HepG2 (cell line): ENCODE measurements around the gene COPA. TPM values are rescaled to one million over a fixed set of nuclear protein-coding genes. Genes with fewer than 3 reads are reported as not detected.

Source experiments
- ARNT ChIP-seq: fragments of 450-650 bp; IDR thresholded peaks from 2 replicates; pipeline ENCODE4 v1.6.1; 2017
- BORCS8-MEF2B ChIP-seq: sonication (generic); formaldehyde crosslinking; IDR thresholded peaks from 2 replicates; pipeline ENCODE4 v1.8.0; 2022; ENCODE audit warnings: mild to moderate bottlenecking, missing genetic modification reagents
- CC2D1A ChIP-seq: sonication (generic); formaldehyde crosslinking; IDR thresholded peaks from 2 replicates; pipeline ENCODE4 v1.8.1; 2023; ENCODE audit warnings: mild to moderate bottlenecking, missing genetic modification reagents
- CEBPG ChIP-seq: IDR thresholded peaks from 2 replicates; pipeline ENCODE4 v1.6.1; 2016
- KLF16 ChIP-seq, 2 experiments: sonication (generic) in 1 of 2; formaldehyde crosslinking in 1 of 2; IDR thresholded peaks; 2 replicates each; pipeline versions ENCODE4 v1.6.1 to v1.8.0; 2016 to 2023; ENCODE audit warnings: missing genetic modification reagents in 2 of 2, missing compliant biosample characterization in 1 of 2
- LCORL ChIP-seq, 2 experiments: fragments of 450-650 bp in 1 of 2; sonication (generic) in 1 of 2; formaldehyde crosslinking in 1 of 2; IDR thresholded peaks; 2 replicates each; pipeline versions ENCODE4 v1.5.0 to v1.6.1; 2017 to 2020; ENCODE audit warnings: antibody characterized with exemption in 1 of 2, missing genetic modification reagents in 1 of 2
- NFKBIZ ChIP-seq: IDR thresholded peaks from 2 replicates; pipeline ENCODE4 v1.6.1; 2018; ENCODE audit warnings: missing genetic modification reagents, missing compliant biosample characterization
- POLR2AphosphoS5 ChIP-seq: IDR thresholded peaks from 2 replicates; pipeline ENCODE4 v1.6.1; 2012; ENCODE audit warnings: low read depth, low read length
- SMAD9 ChIP-seq: sonication (generic); formaldehyde crosslinking; IDR thresholded peaks from 2 replicates; pipeline ENCODE4 v1.5.1; 2020; ENCODE audit warnings: mild to moderate bottlenecking, missing genetic modification reagents
- STAT5B ChIP-seq: sonication (generic); formaldehyde crosslinking; IDR thresholded peaks from 2 replicates; pipeline ENCODE4 v1.4.0; 2020; ENCODE audit warnings: missing genetic modification reagents
- YEATS2 ChIP-seq: sonication (generic); formaldehyde crosslinking; IDR thresholded peaks from 2 replicates; pipeline ENCODE4 v1.4.0; 2020; ENCODE audit warnings: missing genetic modification reagents, borderline replicate concordance
- ZBTB21 ChIP-seq: sonication (generic); formaldehyde crosslinking; IDR thresholded peaks from 2 replicates; pipeline ENCODE4 v1.4.0; 2020; ENCODE audit warnings: missing genetic modification reagents
- ZFY ChIP-seq: sonication (generic); formaldehyde crosslinking; IDR thresholded peaks from 2 replicates; pipeline ENCODE4 v1.4.0; 2020; ENCODE audit warnings: missing genetic modification reagents
- ZNF138 ChIP-seq: sonication (generic); formaldehyde crosslinking; IDR thresholded peaks from 2 replicates; pipeline ENCODE4 v1.5.0; 2020; ENCODE audit warnings: mild to moderate bottlenecking, low read depth, missing genetic modification reagents
- ZNF263 ChIP-seq: sonication (generic); formaldehyde crosslinking; IDR thresholded peaks from 2 replicates; pipeline ENCODE4 v1.4.0; 2020; ENCODE audit warnings: missing genetic modification reagents
- ZNF292 ChIP-seq: sonication (generic); formaldehyde crosslinking; IDR thresholded peaks from 2 replicates; pipeline ENCODE4 v1.8.1; 2022; ENCODE audit warnings: mild to moderate bottlenecking, low read depth, missing genetic modification reagents, borderline replicate concordance
- ZNF460 ChIP-seq: sonication (generic); formaldehyde crosslinking; IDR thresholded peaks from 2 replicates; pipeline ENCODE4 v1.5.1; 2020; ENCODE audit warnings: missing genetic modification reagents, mild to moderate bottlenecking, borderline replicate concordance
- ZNF501 ChIP-seq: sonication (generic); formaldehyde crosslinking; IDR thresholded peaks from 2 replicates; pipeline ENCODE4 v1.5.1; 2020; ENCODE audit warnings: mild to moderate bottlenecking, moderate library complexity, missing genetic modification reagents
- ZNF589 ChIP-seq: sonication (generic); formaldehyde crosslinking; conservative IDR thresholded peaks from 2 replicates; pipeline ENCODE4 v1.8.0; 2022; ENCODE audit warnings: mild to moderate bottlenecking, moderate library complexity, missing genetic modification reagents
- ZNF615 ChIP-seq: sonication (generic); formaldehyde crosslinking; IDR thresholded peaks from 2 replicates; pipeline ENCODE4 v1.5.0; 2020; ENCODE audit warnings: mild to moderate bottlenecking, missing genetic modification reagents, borderline replicate concordance
- ZNF841 ChIP-seq: sonication (generic); formaldehyde crosslinking; IDR thresholded peaks from 2 replicates; pipeline ENCODE4 v1.8.1; 2023; ENCODE audit warnings: missing genetic modification reagents, borderline replicate concordance
- ZNF850 ChIP-seq: sonication (generic); formaldehyde crosslinking; conservative IDR thresholded peaks from 2 replicates; pipeline ENCODE4 v1.9.0; 2021; ENCODE audit warnings: mild to moderate bottlenecking, missing genetic modification reagents
- polyA plus RNA-seq, 8 experiments: library from polyadenylated mRNA; depleted of rRNA in 3 of 8; stranded (reverse) in 7 of 8; unstranded in 1 of 8; fragments of >200 nt; fragmentation: Illumina TruSeq in 4 of 8; extraction: Trizol in 4 of 8; gene quantifications; 2 replicates each; pipeline versions ENCODE4 v1.2.1 to v1.2.3, GENCODE V29; 2011 to 2016; ENCODE audit warnings: low read depth in 4 of 8, missing spikeins in 1 of 8, mixed read lengths in 1 of 8; ENCODE audit not compliant: insufficient read depth in 1 of 8
- total RNA-seq, 5 experiments: library from RNA; depleted of rRNA; stranded (reverse); fragments of >200 nt; fragmentation: Illumina TruSeq; extraction: Trizol; gene quantifications; 2 replicates each; pipeline ENCODE4 v1.2.3, GENCODE V29; 2016; ENCODE audit warnings: low read depth in 1 of 5
- TF ChIP-seq, protein P1 (sequence below): IDR thresholded peaks from 2 replicates; pipeline ENCODE4 v1.6.1; 2016; ENCODE audit warnings: mild to moderate bottlenecking, missing biosample characterization, missing genetic modification reagents
- TF ChIP-seq, protein P2 (sequence below): sonication (generic); formaldehyde crosslinking; IDR thresholded peaks from 2 replicates; pipeline ENCODE4 v1.4.0; 2020; ENCODE audit warnings: missing genetic modification reagents, borderline replicate concordance
- TF ChIP-seq, protein P3 (sequence below): sonication (generic); formaldehyde crosslinking; conservative IDR thresholded peaks from 2 replicates; pipeline ENCODE4 v1.8.1; 2023; ENCODE audit warnings: missing genetic modification reagents
- TF ChIP-seq, protein P4 (sequence below): sonication (generic); formaldehyde crosslinking; IDR thresholded peaks from 2 replicates; pipeline ENCODE4 v1.9.0; 2021; ENCODE audit warnings: missing genetic modification reagents, borderline replicate concordance

COPA gene
- total and polyA plus RNA-seq, 2 of the 13 experiments (the other 11 are each of a cell fraction or from before 2014, with no cell fraction given): 160 to 197 TPM

DNA sequence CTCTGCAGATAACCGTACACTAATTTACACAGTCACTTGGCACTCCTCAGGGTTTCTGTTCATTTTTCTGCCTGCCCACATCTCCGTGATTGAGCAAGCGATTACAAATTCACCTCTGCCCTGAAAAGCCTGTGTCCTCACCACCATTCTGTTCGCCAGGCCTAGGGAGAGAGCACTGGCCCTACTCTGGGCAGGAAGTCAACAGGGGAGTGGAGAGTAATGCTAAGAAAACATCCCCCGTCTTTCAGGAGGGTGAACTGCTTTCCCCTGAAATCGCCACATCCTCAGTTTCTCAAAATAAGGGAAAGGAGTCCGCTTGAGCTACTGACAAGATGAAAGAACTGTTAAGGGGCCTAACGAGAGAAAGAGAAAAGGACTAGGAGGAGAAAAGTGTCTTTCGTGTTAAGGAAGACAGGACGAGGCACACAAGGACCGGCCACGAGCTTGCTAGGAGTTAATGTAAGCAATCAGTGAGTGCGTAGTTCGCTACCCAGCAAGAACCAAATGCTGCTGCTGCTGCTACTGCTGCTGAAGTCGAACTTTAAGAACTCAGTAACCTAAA lies 58.7 kb downstream of the COPA start (continued):
- TF ChIP-seq ARNT: no peak
- TF ChIP-seq POLR2AphosphoS5: no peak
- TF ChIP-seq ZNF263 (CRISPR knock-in tag): 0 out of 2 replicates have a peak, but pooled peaks have one; percentile 24
- no peak for TF ChIP-seq ZNF841 (CRISPR knock-in tag)
- TF ChIP-seq ZNF292: no peak
- TF ChIP-seq ZNF138 (CRISPR knock-in tag): no peak
- no peak for TF ChIP-seq ZNF850 (CRISPR knock-in tag)
- TF ChIP-seq KLF16 (CRISPR knock-in tag; IDR thresholded peaks at IDR 0.05): no peak
- TF ChIP-seq LCORL (IDR thresholded peaks at IDR 0.05): no peak
- 0 out of 2 replicates have a peak, but pooled peaks have one; percentile 16 for TF ChIP-seq LCORL (CRISPR knock-in tag; IDR thresholded peaks at IDR 0.05)
- TF ChIP-seq, protein P1, sequence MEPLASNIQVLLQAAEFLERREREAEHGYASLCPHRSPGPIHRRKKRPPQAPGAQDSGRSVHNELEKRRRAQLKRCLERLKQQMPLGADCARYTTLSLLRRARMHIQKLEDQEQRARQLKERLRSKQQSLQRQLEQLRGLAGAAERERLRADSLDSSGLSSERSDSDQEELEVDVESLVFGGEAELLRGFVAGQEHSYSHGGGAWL (CRISPR knock-in tag): no peak
- no peak for TF ChIP-seq NFKBIZ (CRISPR knock-in tag)
- TF ChIP-seq ZNF589 (CRISPR knock-in tag): no peak
- TF ChIP-seq ZBTB21 (CRISPR knock-in tag): no peak
- no peak for TF ChIP-seq YEATS2 (CRISPR knock-in tag)
- TF ChIP-seq CC2D1A (CRISPR knock-in tag): no peak
- no peak for TF ChIP-seq BORCS8-MEF2B (CRISPR knock-in tag)
- TF ChIP-seq ZNF460 (CRISPR knock-in tag): no peak
- TF ChIP-seq ZNF501 (CRISPR knock-in tag): peak; percentile 32; the same call in 1 of the 2 replicates
- TF ChIP-seq SMAD9 (CRISPR knock-in tag): no peak
- TF ChIP-seq CEBPG: peak; percentile 61
- TF ChIP-seq, protein P2, sequence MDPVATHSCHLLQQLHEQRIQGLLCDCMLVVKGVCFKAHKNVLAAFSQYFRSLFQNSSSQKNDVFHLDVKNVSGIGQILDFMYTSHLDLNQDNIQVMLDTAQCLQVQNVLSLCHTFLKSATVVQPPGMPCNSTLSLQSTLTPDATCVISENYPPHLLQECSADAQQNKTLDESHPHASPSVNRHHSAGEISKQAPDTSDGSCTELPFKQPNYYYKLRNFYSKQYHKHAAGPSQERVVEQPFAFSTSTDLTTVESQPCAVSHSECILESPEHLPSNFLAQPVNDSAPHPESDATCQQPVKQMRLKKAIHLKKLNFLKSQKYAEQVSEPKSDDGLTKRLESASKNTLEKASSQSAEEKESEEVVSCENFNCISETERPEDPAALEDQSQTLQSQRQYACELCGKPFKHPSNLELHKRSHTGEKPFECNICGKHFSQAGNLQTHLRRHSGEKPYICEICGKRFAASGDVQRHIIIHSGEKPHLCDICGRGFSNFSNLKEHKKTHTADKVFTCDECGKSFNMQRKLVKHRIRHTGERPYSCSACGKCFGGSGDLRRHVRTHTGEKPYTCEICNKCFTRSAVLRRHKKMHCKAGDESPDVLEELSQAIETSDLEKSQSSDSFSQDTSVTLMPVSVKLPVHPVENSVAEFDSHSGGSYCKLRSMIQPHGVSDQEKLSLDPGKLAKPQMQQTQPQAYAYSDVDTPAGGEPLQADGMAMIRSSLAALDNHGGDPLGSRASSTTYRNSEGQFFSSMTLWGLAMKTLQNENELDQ: no peak
- TF ChIP-seq ZFY (CRISPR knock-in tag): peak; percentile 26; the same call in 1 of the 2 replicates
- TF ChIP-seq, protein P3, sequence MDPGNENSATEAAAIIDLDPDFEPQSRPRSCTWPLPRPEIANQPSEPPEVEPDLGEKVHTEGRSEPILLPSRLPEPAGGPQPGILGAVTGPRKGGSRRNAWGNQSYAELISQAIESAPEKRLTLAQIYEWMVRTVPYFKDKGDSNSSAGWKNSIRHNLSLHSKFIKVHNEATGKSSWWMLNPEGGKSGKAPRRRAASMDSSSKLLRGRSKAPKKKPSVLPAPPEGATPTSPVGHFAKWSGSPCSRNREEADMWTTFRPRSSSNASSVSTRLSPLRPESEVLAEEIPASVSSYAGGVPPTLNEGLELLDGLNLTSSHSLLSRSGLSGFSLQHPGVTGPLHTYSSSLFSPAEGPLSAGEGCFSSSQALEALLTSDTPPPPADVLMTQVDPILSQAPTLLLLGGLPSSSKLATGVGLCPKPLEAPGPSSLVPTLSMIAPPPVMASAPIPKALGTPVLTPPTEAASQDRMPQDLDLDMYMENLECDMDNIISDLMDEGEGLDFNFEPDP (CRISPR knock-in tag): no peak
- no peak for TF ChIP-seq ZNF615
- TF ChIP-seq, protein P4, sequence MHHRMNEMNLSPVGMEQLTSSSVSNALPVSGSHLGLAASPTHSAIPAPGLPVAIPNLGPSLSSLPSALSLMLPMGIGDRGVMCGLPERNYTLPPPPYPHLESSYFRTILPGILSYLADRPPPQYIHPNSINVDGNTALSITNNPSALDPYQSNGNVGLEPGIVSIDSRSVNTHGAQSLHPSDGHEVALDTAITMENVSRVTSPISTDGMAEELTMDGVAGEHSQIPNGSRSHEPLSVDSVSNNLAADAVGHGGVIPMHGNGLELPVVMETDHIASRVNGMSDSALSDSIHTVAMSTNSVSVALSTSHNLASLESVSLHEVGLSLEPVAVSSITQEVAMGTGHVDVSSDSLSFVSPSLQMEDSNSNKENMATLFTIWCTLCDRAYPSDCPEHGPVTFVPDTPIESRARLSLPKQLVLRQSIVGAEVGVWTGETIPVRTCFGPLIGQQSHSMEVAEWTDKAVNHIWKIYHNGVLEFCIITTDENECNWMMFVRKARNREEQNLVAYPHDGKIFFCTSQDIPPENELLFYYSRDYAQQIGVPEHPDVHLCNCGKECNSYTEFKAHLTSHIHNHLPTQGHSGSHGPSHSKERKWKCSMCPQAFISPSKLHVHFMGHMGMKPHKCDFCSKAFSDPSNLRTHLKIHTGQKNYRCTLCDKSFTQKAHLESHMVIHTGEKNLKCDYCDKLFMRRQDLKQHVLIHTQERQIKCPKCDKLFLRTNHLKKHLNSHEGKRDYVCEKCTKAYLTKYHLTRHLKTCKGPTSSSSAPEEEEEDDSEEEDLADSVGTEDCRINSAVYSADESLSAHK (CRISPR knock-in tag): no peak
- no peak for TF ChIP-seq STAT5B (CRISPR knock-in tag)
